HepG2 (cell line): Measurements from ENCODE around the gene CD58. TPM values are rescaled to one million over a fixed set of nuclear protein-coding genes. Genes with fewer than 3 reads are reported as not detected.

Experiments
- ARID5B ChIP-seq: IDR thresholded peaks from 2 replicates; pipeline ENCODE4 v1.4.0; 2020; ENCODE audit warnings: mild to moderate bottlenecking, missing genetic modification reagents
- BATF2 ChIP-seq: sonication (generic); formaldehyde crosslinking; IDR thresholded peaks from 2 replicates; pipeline ENCODE4 v1.8.0; 2022; ENCODE audit warnings: mild to moderate bottlenecking, missing genetic modification reagents, moderate library complexity
- CREB1 ChIP-seq, 2 experiments: fragments of 450-650 bp in 1 of 2; IDR thresholded peaks; 2 replicates each; pipeline ENCODE4 v1.6.1; 2016 to 2017; ENCODE audit warnings: control low read depth in 1 of 2, mild to moderate bottlenecking in 1 of 2, missing compliant biosample characterization in 1 of 2, missing genetic modification characterization in 1 of 2
- FOSL1 ChIP-seq: sonication (generic); formaldehyde crosslinking; IDR thresholded peaks from 2 replicates; pipeline ENCODE4 v1.9.0; 2021; ENCODE audit warnings: missing genetic modification reagents, borderline replicate concordance
- HES4 ChIP-seq: sonication (generic); formaldehyde crosslinking; IDR thresholded peaks from 2 replicates; pipeline ENCODE4 v1.9.0; 2021; ENCODE audit warnings: mild to moderate bottlenecking, missing genetic modification reagents, borderline replicate concordance
- TCF7L2 ChIP-seq: IDR thresholded peaks from 2 replicates; pipeline ENCODE4 v1.6.1; 2011; ENCODE audit warnings: mild to moderate bottlenecking, low read depth, low read length, moderate library complexity
- ZBTB7B ChIP-seq: sonication (generic); formaldehyde crosslinking; IDR thresholded peaks from 2 replicates; pipeline ENCODE4 v1.4.0; 2020; ENCODE audit warnings: missing genetic modification reagents
- ZNF224 ChIP-seq: sonication (generic); formaldehyde crosslinking; IDR thresholded peaks from 2 replicates; pipeline ENCODE4 v1.5.0; 2020; ENCODE audit warnings: mild to moderate bottlenecking, missing genetic modification reagents
- ZNF230 ChIP-seq: sonication (generic); formaldehyde crosslinking; IDR thresholded peaks from 2 replicates; pipeline ENCODE4 v1.4.0; 2020; ENCODE audit warnings: mild to moderate bottlenecking, missing genetic modification reagents
- ZNF30 ChIP-seq: sonication (generic); formaldehyde crosslinking; IDR thresholded peaks from 2 replicates; pipeline ENCODE4 v1.5.0; 2020; ENCODE audit warnings: mild to moderate bottlenecking, missing genetic modification reagents
- ZNF629 ChIP-seq: sonication (generic); formaldehyde crosslinking; conservative IDR thresholded peaks from 2 replicates; pipeline ENCODE4 v1.5.0; 2020; ENCODE audit warnings: missing genetic modification reagents
- polyA plus RNA-seq, 8 experiments: library from polyadenylated mRNA; depleted of rRNA in 3 of 8; stranded (reverse) in 7 of 8; unstranded in 1 of 8; fragments of >200 nt; fragmentation: Illumina TruSeq in 4 of 8; extraction: Trizol in 4 of 8; gene quantifications; 2 replicates each; pipeline versions ENCODE4 v1.2.1 to v1.2.3, GENCODE V29; 2011 to 2016; ENCODE audit warnings: low read depth in 4 of 8, missing spikeins in 1 of 8, mixed read lengths in 1 of 8; ENCODE audit not compliant: insufficient read depth in 1 of 8
- total RNA-seq, 5 experiments: library from RNA; depleted of rRNA; stranded (reverse); fragments of >200 nt; fragmentation: Illumina TruSeq; extraction: Trizol; gene quantifications; 2 replicates each; pipeline ENCODE4 v1.2.3, GENCODE V29; 2016; ENCODE audit warnings: low read depth in 1 of 5
- TF ChIP-seq, protein P1 (sequence below): sonication (generic); formaldehyde crosslinking; IDR thresholded peaks from 2 replicates; pipeline ENCODE4 v1.9.0; 2021; ENCODE audit warnings: missing genetic modification reagents, borderline replicate concordance
- TF ChIP-seq, protein P2 (sequence below): sonication (generic); formaldehyde crosslinking; IDR thresholded peaks from 2 replicates; pipeline ENCODE4 v1.5.1; 2020; ENCODE audit warnings: mild to moderate bottlenecking, missing genetic modification reagents, borderline replicate concordance
- TF ChIP-seq, protein P3 (sequence below): sonication (generic); formaldehyde crosslinking; IDR thresholded peaks from 2 replicates; pipeline ENCODE4 v1.4.0; 2020; ENCODE audit warnings: missing genetic modification reagents
- TF ChIP-seq, protein P4 (sequence below): sonication (generic); formaldehyde crosslinking; IDR thresholded peaks from 2 replicates; pipeline ENCODE4 v1.5.0; 2020; ENCODE audit warnings: missing genetic modification reagents, mild to moderate bottlenecking, borderline replicate concordance

CD58 gene
- total and polyA plus RNA-seq, 2 of the 13 experiments (the other 11 are each of a cell fraction or from before 2014, with no cell fraction given): 9.4 to 13.5 TPM

DNA sequence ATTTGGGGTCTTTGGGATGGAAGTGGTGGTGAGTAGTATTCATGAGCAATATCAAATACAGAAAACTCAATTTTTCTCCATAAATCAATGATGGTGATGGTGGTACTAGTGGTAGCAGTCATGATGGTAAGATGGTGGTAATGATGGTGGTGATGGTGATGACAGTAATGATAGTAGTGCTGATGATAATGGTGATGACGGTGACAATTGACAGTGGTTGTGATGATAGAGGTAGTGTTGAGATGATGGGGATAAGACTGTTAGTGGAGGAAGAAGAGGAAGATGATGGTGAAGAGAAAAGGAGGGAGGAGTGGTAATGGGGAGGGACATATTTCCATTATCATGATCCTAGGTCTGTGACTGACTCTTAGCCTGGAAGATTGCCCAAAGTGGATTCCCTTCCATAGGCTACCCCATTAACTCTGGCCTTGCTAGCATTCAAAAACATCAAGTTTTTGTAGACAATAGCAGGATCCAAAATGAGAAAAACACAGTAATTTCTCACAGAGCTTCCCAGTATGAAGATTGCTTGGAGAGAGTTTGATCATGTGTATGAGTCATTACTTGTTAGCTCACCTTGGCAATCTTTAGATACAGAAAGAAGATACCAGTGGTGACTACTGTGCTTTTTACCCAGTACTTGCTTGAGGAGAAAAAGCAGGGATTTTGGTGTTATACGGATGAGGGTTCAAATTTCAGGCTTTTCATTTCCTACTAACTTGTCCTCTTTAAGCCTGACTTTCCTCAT is 103.8 kb downstream of the CD58 start (continued):
- TF ChIP-seq, protein P1, sequence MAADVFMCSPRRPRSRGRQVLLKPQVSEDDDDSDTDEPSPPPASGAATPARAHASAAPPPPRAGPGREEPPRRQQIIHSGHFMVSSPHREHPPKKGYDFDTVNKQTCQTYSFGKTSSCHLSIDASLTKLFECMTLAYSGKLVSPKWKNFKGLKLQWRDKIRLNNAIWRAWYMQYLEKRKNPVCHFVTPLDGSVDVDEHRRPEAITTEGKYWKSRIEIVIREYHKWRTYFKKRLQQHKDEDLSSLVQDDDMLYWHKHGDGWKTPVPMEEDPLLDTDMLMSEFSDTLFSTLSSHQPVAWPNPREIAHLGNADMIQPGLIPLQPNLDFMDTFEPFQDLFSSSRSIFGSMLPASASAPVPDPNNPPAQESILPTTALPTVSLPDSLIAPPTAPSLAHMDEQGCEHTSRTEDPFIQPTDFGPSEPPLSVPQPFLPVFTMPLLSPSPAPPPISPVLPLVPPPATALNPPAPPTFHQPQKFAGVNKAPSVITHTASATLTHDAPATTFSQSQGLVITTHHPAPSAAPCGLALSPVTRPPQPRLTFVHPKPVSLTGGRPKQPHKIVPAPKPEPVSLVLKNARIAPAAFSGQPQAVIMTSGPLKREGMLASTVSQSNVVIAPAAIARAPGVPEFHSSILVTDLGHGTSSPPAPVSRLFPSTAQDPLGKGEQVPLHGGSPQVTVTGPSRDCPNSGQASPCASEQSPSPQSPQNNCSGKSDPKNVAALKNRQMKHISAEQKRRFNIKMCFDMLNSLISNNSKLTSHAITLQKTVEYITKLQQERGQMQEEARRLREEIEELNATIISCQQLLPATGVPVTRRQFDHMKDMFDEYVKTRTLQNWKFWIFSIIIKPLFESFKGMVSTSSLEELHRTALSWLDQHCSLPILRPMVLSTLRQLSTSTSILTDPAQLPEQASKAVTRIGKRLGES (CRISPR knock-in tag): no peak
- TF ChIP-seq, protein P2, sequence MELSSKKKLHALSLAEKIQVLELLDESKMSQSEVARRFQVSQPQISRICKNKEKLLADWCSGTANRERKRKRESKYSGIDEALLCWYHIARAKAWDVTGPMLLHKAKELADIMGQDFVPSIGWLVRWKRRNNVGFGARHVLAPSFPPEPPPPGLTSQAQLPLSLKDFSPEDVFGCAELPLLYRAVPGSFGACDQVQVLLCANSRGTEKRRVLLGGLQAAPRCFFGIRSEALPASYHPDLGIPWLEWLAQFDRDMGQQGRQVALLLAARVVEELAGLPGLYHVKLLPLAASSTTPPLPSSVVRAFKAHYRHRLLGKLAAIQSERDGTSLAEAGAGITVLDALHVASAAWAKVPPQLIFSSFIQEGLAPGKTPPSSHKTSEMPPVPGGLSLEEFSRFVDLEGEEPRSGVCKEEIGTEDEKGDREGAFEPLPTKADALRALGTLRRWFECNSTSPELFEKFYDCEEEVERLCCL: no peak
- TF ChIP-seq ZNF224 (CRISPR knock-in tag) (no peak), FOSL1 (peak; percentile 42; the same call in 1 of the 2 replicates), ARID5B (0 out of 2 replicates have a peak, but pooled peaks have one; percentile 24), ZNF230 (CRISPR knock-in tag) (no peak), TCF7L2 (no peak), ZNF629 (0 out of 2 replicates have a peak, but pooled peaks have one; percentile 31), ZBTB7B (CRISPR knock-in tag) (no peak), BATF2 (CRISPR knock-in tag) (no peak), ZNF30 (CRISPR knock-in tag) (no peak), CREB1 (IDR thresholded peaks at IDR 0.05) (peak; percentile 66; the same call in 1 of the 2 replicates), CREB1 (CRISPR knock-in tag; IDR thresholded peaks at IDR 0.05) (no peak), HES4 (CRISPR knock-in tag) (no peak)
- TF ChIP-seq, protein P3, sequence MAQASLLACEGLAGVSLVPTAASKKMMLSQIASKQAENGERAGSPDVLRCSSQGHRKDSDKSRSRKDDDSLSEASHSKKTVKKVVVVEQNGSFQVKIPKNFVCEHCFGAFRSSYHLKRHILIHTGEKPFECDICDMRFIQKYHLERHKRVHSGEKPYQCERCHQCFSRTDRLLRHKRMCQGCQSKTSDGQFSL: no peak
- TF ChIP-seq, protein P4, sequence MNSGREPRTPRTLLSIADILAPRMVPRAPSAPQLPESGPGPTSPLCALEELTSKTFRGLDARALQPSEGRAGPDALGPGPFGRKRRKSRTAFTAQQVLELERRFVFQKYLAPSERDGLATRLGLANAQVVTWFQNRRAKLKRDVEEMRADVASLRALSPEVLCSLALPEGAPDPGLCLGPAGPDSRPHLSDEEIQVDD (CRISPR knock-in tag): no peak
